Measurements from ENCODE around the gene LRRN4CL. TPM values are rescaled to one million over a fixed set of nuclear protein-coding genes. Genes with fewer than 3 reads are reported as not detected.
A peak's percentile ranks its signal among the peaks of the same experiment; 100 is the strongest.
"Not testable (repeated sequence)": the region's sequence is repeated elsewhere in the genome, so short reads cannot be mapped to it uniquely, and the experiment has no call there.

Gene LRRN4CL
- polyA plus RNA-seq, 1 donor, result 2.9 TPM

DNA sequence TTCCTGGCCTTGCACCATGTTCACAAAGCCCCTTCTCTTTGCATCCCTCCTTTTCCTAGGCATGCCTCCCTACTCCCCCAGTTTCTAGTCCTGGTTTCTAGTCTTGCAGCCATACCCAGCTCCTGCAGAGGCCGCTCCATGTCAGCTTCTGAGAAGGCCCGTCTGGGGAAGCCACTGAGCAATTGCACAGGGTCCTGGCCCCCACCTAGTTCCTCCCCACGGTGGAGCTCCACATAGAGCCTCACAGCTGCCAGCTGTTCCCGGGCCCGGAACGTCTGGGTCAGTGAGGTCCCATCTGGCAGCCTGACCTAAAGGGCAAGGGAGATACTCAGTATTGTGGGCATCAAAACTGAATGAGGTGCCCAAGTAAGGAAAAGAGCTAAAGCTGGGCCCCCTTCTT lies 12.6 kb downstream of the LRRN4CL start:
- Histone ChIP-seq H3K4me1 (ENCODE audit: control insufficient read depth, insufficient read depth, low read length) (peaks cover 14% of the 10 kb centered on the region), H3K36me3 (ENCODE audit: control insufficient read depth, insufficient read depth, low read length) (peaks cover 25% of the 10 kb centered on the region), H3K27me3 (ENCODE audit: control insufficient read depth, insufficient read depth, low read length) (no peaks in the 10 kb centered on the region), H3K4me3 (ENCODE audit: low read length) (no peak overlapping the region), H3K27ac (ENCODE audit: low read length) (no peak overlapping the region), H3K9me3 (ENCODE audit: control insufficient read depth, low read depth, low read length) (no peaks in the 10 kb centered on the region)
- no CpG with 5 or more reads among the region's 6 CpGs for WGBS (ENCODE audit: insufficient coverage, low lambda C conversion rate)
- no peak for DNase-seq

DNA sequence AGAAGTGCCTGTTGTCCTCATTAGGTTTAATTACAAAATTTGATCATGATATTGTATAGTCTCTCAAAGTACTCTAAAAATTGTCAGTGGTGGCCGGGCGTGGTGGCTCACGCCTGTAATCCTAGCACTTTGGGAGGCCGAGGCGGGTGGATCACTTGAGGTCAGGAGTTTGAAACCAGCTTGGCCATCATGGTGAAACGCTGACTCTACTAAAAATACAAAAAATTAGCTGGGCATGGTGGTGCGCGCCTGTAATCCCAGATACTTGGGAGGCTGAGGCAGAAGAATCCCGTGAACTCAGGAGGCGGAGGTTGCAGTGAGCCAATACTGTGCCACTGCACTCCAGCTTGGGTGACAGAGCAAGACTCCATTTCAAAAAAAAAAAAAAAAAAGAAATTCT lies 13.9 kb downstream of the LRRN4CL start:
- not testable (repeated sequence) for H3K9me3 ChIP-seq (ENCODE audit: control insufficient read depth, low read depth, low read length); H3K27me3 ChIP-seq (ENCODE audit: control insufficient read depth, insufficient read depth, low read length); H3K27ac ChIP-seq (ENCODE audit: low read length); DNase-seq; H3K4me3 ChIP-seq (ENCODE audit: low read length)
- WGBS (ENCODE audit: insufficient coverage, low lambda C conversion rate), result no CpG with 5 or more reads among the region's 10 CpGs
- Histone ChIP-seq H3K4me1 (ENCODE audit: control insufficient read depth, insufficient read depth, low read length) (peaks cover 14% of the 10 kb centered on the region), H3K36me3 (ENCODE audit: control insufficient read depth, insufficient read depth, low read length) (peaks cover 25% of the 10 kb centered on the region)

DNA sequence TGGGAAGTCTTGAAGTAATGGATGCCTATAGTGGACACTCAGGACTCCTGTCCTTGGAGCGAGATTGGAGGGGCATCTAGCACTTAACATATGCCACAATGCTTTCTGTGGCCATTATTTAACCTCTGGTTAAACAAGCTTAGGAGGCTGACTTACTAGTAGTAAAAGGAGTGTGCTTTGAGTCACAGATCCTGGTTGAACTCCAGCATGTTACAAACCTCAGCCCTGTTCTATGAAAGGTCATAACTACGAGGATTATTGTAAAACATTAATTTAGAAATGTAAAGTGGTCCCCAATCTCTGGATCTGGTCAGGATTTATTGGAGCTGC lies 16.2 kb downstream of the LRRN4CL start:
- H3K4me3 ChIP-seq (ENCODE audit: low read length), result no peak overlapping the region
- no CpG with 5 or more reads among the region's 2 CpGs for WGBS (ENCODE audit: insufficient coverage, low lambda C conversion rate)
- DNase-seq, result no peak
- H3K4me1 ChIP-seq (ENCODE audit: control insufficient read depth, insufficient read depth, low read length), result peaks cover 16% of the 10 kb centered on the region
- H3K9me3 ChIP-seq (ENCODE audit: control insufficient read depth, low read depth, low read length), result no peaks in the 10 kb centered on the region
- H3K27me3 ChIP-seq (ENCODE audit: control insufficient read depth, insufficient read depth, low read length), result no peaks in the 10 kb centered on the region
- peaks cover 25% of the 10 kb centered on the region for H3K36me3 ChIP-seq (ENCODE audit: control insufficient read depth, insufficient read depth, low read length)
- H3K27ac ChIP-seq (ENCODE audit: low read length), result no peak overlapping the region

DNA sequence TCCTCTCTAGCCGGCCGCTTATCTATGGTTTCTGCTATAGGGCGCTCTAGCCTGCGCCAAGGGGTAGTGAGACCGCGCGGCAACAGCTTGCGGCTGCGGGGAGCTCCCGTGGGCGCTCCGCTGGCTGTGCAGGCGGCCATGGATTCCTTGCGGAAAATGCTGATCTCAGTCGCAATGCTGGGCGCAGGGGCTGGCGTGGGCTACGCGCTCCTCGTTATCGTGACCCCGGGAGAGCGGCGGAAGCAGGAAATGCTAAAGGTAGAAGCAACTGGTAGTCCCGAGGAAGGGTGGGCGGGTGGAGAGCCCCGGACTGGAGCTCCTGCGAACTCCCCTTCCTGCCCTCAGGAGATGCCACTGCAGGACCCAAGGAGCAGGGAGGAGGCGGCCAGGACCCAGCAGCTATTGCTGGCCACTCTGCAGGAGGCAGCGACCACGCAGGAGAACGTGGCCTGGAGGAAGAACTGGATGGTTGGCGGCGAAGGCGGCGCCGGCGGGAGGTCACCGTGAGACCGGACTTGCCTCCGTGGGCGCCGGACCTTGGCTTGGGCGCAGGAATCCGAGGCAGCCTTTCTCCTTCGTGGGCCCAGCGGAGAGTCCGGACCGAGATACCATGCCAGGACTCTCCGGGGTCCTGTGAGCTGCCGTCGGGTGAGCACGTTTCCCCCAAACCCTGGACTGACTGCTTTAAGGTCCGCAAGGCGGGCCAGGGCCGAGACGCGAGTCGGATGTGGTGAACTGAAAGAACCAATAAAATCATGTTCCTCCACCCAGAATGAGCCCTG lies 17.5 kb downstream of the LRRN4CL start, which contains the start of the genes LBHD1 and UQCC3:
Gene LBHD1, minus strand, starts transcription at position 660 of the 782 bp plus-strand sequence. CDS start 2,236 bp downstream, outside the sequence.
Gene UQCC3, plus strand, starts transcription at position 66 of the 782 bp plus-strand sequence. Its CDS starts 73 bp downstream, at position 139.
- Histone ChIP-seq H3K27ac (ENCODE audit: low read length) (peak within 1 kb of the TSS; percentile 83), H3K4me1 (ENCODE audit: control insufficient read depth, insufficient read depth, low read length) (peaks cover 23% of the 10 kb centered on the region), H3K4me3 (ENCODE audit: low read length) (peak within 1 kb of the TSS; percentile 98), H3K27me3 (ENCODE audit: control insufficient read depth, insufficient read depth, low read length) (no peaks in the 10 kb centered on the region), H3K36me3 (ENCODE audit: control insufficient read depth, insufficient read depth, low read length) (peaks cover 26% of the 10 kb centered on the region), H3K9me3 (ENCODE audit: control insufficient read depth, low read depth, low read length) (no peaks in the 10 kb centered on the region)
- WGBS (ENCODE audit: insufficient coverage, low lambda C conversion rate), result no CpG with 5 or more reads among the region's 59 CpGs
- peak; percentile 73 to 92 for DNase-seq

DNA sequence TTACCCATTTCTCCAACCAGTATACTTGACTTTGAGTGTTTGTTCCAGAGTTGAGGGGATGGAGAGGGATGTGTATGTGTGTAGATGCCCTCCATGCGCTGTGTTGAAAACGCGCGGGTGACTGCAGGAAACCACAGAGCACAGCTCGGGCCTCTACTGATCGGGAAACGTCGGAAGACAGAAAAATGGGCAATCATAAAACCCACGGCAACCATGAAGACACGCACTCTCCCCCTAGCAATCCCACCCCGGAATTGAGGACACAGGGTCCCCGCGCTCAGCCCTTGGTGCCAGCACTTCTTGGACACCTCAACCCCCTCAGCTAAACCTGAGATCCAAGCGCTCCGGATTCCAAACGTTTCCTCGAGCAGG lies 18.1 kb downstream of the LRRN4CL start:
- Histone ChIP-seq H3K27ac (ENCODE audit: low read length) (peak overlapping the region; percentile 83), H3K9me3 (ENCODE audit: control insufficient read depth, low read depth, low read length) (no peaks in the 10 kb centered on the region), H3K4me1 (ENCODE audit: control insufficient read depth, insufficient read depth, low read length) (peaks cover 29% of the 10 kb centered on the region), H3K27me3 (ENCODE audit: control insufficient read depth, insufficient read depth, low read length) (no peaks in the 10 kb centered on the region), H3K4me3 (ENCODE audit: low read length) (peak overlapping the region; percentile 98), H3K36me3 (ENCODE audit: control insufficient read depth, insufficient read depth, low read length) (peaks cover 26% of the 10 kb centered on the region)
- DNase-seq, result no peak
- WGBS (ENCODE audit: insufficient coverage, low lambda C conversion rate), result no CpG with 5 or more reads among the region's 17 CpGs

DNA sequence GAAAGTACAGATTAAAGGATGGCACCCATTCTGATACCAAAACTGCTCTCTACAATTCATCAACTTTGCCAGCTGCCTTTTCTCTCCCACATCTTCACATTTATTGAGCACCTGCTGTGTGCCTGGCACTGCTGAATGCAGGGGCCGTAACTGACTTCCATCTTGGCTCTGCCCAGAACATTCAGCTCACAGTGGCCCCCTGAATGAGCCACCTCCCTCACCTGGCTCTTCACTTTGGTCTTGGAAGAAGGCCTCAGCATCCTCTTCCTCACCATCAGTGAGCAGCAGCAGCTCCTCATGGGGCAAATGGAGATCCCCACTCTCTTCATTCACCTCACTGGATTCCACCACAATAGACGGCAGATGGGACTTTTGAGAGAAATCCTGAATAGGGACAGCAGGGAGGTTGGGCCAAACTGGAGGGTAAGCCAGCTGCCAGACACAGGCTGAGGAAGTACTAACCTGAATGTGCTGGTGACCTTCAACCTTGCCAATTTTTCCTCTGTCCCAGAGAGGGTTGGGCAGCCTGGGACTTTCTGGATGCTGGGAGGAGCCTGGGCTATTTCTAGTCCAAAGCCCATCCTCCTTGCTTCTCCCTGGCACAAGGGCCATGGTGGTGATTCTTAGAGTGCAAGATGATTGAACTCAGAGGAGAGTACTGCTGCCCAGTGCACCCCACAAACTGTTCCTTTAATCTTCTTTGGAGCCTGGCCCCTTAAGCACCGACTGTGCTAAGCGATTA lies 19.7 kb downstream of the LRRN4CL start:
- Histone ChIP-seq H3K36me3 (ENCODE audit: control insufficient read depth, insufficient read depth, low read length) (peaks cover 24% of the 10 kb centered on the region), H3K27ac (ENCODE audit: low read length) (no peak overlapping the region), H3K4me1 (ENCODE audit: control insufficient read depth, insufficient read depth, low read length) (peaks cover 32% of the 10 kb centered on the region), H3K9me3 (ENCODE audit: control insufficient read depth, low read depth, low read length) (no peaks in the 10 kb centered on the region), H3K4me3 (ENCODE audit: low read length) (no peak overlapping the region), H3K27me3 (ENCODE audit: control insufficient read depth, insufficient read depth, low read length) (no peaks in the 10 kb centered on the region)
- WGBS (ENCODE audit: insufficient coverage, low lambda C conversion rate), result no CpG with 5 or more reads among the region's 4 CpGs
- peak in 1 of 2 donors; percentile 30 for DNase-seq

DNA sequence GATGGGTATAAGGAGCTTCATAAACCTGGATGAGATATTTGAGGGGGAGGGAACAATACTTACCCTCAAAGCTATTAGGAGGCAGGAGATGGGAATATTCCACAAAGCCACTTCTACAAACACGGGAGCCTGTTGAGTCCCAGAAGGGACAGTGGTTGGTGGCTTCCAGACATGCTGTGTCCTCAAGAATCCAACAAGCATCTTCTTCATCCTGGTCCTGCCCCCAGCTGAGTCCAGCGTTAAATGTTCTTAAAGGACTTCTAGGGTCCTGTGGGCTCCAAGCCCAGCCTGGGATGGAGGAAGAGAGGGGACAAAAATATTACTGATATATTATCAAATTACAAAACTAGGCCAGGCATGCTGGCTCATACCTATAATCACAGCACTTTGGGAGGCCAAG lies 21.9 kb downstream of the LRRN4CL start:
- peaks cover 20% of the 10 kb centered on the region for H3K36me3 ChIP-seq (ENCODE audit: control insufficient read depth, insufficient read depth, low read length)
- DNase-seq, result no peak
- H3K27me3 ChIP-seq (ENCODE audit: control insufficient read depth, insufficient read depth, low read length), result no peaks in the 10 kb centered on the region
- H3K27ac ChIP-seq (ENCODE audit: low read length), result no peak overlapping the region
- WGBS (ENCODE audit: insufficient coverage, low lambda C conversion rate), result no CpG with 5 or more reads among the region's 2 CpGs
- H3K4me1 ChIP-seq (ENCODE audit: control insufficient read depth, insufficient read depth, low read length), result peaks cover 26% of the 10 kb centered on the region
- H3K4me3 ChIP-seq (ENCODE audit: low read length), result no peak overlapping the region
- H3K9me3 ChIP-seq (ENCODE audit: control insufficient read depth, low read depth, low read length), result no peaks in the 10 kb centered on the region

DNA sequence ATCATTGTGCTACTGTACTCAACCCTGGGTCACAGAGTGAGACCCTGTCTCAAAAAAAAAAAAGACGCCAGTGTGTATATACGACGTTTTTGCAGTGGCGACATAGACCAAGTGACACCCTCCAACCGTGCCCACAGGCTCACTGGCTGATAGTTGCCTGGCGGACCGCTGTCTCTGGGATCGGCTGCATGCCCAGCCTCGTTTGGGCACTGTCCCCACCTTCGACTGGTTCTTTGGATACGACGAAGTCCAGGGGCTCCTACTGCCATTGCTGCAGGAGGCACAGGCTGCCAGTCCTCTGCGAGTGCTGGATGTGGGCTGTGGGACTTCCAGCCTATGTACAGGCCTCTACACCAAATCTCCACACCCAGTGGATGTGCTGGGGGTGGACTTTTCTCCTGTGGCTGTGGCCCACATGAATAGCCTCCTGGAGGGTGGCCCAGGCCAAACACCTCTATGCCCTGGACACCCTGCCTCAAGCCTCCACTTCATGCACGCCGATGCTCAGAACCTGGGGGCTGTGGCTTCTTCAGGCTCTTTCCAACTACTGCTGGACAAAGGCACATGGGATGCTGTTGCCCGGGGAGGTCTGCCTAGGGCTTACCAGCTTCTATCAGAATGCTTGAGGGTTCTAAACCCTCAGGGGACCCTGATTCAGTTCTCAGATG lies 22.9 kb downstream of the LRRN4CL start:
- H3K36me3 ChIP-seq (ENCODE audit: control insufficient read depth, insufficient read depth, low read length), result peaks cover 28% of the 10 kb centered on the region
- no peaks in the 10 kb centered on the region for H3K9me3 ChIP-seq (ENCODE audit: control insufficient read depth, low read depth, low read length)
- H3K27me3 ChIP-seq (ENCODE audit: control insufficient read depth, insufficient read depth, low read length), result no peaks in the 10 kb centered on the region
- peaks cover 24% of the 10 kb centered on the region for H3K4me1 ChIP-seq (ENCODE audit: control insufficient read depth, insufficient read depth, low read length)
- DNase-seq, result no peak
- H3K27ac ChIP-seq (ENCODE audit: low read length), result peak overlapping the region; percentile 83
- peak overlapping the region; percentile 92 for H3K4me3 ChIP-seq (ENCODE audit: low read length)
- WGBS (ENCODE audit: insufficient coverage, low lambda C conversion rate), result no CpG with 5 or more reads among the region's 16 CpGs

DNA sequence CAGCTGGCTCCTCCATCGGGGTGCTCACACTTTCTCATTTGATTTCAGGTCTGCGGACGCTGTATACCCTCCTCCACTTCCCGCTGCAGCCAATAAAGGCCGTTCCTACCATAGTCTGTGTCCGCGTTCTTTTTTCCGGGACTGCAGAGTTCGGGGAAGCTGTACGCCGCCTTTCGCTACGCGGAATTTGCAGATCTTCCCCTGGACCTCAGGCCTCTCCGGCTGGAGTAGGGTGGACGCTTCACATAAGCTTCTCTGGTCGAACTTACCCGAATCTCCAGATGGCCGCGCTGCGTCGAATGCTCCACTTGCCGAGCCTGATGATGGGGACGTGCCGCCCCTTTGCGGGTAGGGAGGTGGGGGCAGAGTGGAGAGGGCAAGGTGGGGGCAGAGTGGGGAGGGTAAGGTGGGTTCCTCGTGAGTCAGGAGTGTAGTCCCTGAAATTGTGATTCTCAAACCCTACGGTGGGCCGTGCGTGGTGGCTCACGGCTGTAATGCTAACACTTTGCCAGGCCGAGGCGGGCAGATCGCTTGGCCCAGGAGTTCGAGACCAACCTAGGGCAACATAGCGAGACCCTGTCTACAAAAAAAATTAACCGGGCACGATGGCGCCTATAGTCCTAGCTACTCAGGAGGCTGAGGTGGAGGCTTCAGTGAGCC lies 23.6 kb downstream of the LRRN4CL start:
- WGBS (ENCODE audit: insufficient coverage, low lambda C conversion rate), result no CpG with 5 or more reads among the region's 39 CpGs
- DNase-seq, result peak; percentile 38 to 39
- peak overlapping the region; percentile 83 for H3K27ac ChIP-seq (ENCODE audit: low read length)
- H3K4me3 ChIP-seq (ENCODE audit: low read length), result peak overlapping the region; percentile 92
- peaks cover 28% of the 10 kb centered on the region for H3K36me3 ChIP-seq (ENCODE audit: control insufficient read depth, insufficient read depth, low read length)
- no peaks in the 10 kb centered on the region for H3K9me3 ChIP-seq (ENCODE audit: control insufficient read depth, low read depth, low read length)
- H3K4me1 ChIP-seq (ENCODE audit: control insufficient read depth, insufficient read depth, low read length), result peaks cover 24% of the 10 kb centered on the region
- H3K27me3 ChIP-seq (ENCODE audit: control insufficient read depth, insufficient read depth, low read length), result no peaks in the 10 kb centered on the region

DNA sequence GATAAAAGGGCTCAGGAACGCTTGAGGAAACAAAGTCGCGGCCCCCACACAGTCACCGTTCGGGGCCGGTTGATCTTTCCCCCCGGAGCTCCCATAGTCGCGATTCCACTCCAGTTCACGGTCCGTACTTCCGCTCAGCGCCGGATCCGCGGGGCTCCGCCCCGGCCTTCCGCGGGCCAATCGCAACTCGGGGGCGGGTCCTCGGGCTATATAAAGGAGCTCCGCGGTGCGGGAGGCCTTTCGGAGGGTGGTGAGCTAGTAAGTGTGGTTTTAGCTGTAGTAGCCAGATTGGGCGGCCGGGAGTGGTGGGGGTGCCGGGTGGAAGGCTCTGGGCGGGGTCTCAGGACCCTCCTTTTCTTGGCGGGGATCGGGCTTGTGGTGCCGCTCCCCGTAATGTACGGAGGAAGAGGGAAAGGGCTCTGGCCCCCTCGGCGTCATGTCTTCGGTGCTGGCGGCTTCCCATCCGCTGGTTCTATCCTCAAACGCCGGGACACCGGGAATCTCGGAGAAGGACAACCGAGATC lies 24.2 kb downstream of the LRRN4CL start, which contains the start of the genes C11orf98 and CSKMT:
Gene C11orf98, minus strand, starts transcription at position 136 of the 524 bp plus-strand sequence. Its CDS starts 41 bp downstream, at position 95.
Gene CSKMT, plus strand, starts transcription at position 238 of the 524 bp plus-strand sequence. CDS start 568 bp downstream, outside the sequence.
- H3K36me3 ChIP-seq (ENCODE audit: control insufficient read depth, insufficient read depth, low read length), result peaks cover 28% of the 10 kb centered on the region
- peak; percentile 94 to 97 for DNase-seq
- no CpG with 5 or more reads among the region's 47 CpGs for WGBS (ENCODE audit: insufficient coverage, low lambda C conversion rate)
- peak within 1 kb of the TSS; percentile 92 for H3K4me3 ChIP-seq (ENCODE audit: low read length)
- peak within 1 kb of the TSS; percentile 90 for H3K27ac ChIP-seq (ENCODE audit: low read length)
- H3K27me3 ChIP-seq (ENCODE audit: control insufficient read depth, insufficient read depth, low read length), result no peaks in the 10 kb centered on the region
- H3K9me3 ChIP-seq (ENCODE audit: control insufficient read depth, low read depth, low read length), result no peaks in the 10 kb centered on the region
- peaks cover 24% of the 10 kb centered on the region for H3K4me1 ChIP-seq (ENCODE audit: control insufficient read depth, insufficient read depth, low read length)
